ENCODE measurements around the gene TOE1.

DNA sequence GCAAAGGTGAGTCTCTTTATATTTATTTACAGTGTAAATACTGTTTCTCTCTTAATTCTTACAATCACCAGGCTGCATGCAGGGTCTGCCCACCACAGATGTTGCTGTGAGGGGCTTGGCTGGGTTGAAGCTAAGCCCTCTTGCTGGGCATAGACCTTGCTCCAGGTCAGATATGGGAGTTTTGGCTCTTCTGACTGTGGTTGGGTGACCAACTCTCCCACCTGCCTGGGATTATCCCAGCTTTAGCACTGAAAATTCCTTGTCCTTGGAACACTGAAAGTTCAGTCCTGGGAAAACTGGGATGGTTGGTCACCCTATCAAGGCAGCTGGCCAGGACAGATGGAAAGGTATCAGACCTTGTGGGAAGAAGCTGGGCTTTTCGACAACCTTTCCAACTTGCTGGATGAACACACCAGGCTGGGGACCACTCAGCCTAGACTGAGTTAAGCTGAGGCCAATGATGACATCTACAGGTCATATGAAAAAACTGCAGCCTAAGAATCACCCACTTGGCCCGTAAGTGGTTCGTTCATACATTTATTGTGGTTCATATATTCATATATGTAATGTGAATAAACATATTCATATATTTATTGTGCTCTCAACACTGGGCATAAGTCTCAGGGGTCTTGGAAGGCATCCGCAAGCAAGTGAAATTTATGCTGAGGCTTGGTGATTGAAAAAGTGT lies 39.8 kb upstream of the TOE1 start:
- TF ChIP-seq ZNF660 (tag by site-specific recombination; IDR thresholded peaks at IDR 0.05) (peak; percentile 49; the same call in 1 of the 2 replicates), ZNF133 (tag by site-specific recombination; IDR thresholded peaks at IDR 0.05) (no peak)

All from HEK293 (cell line).